Type B pancreatic cell (in vitro differentiated cells): Measurements from ENCODE around the gene DOCK10. TPM values are rescaled to one million over a fixed set of nuclear protein-coding genes. Genes with fewer than 3 reads are reported as not detected.
A peak's percentile ranks its signal among the peaks of the same experiment; 100 is the strongest.

Source experiments
- DNase-seq: peaks from one replicate; pipeline ENCODE4 v3.0.0; 2021; ENCODE audit warnings: mixed read lengths; ENCODE audit not compliant: unreplicated experiment; ENCODE audit errors: extremely low spot score
- H3K27ac Mint-ChIP-seq: 2 replicates; pipeline ENCODE4 v1.8.0; 2021; ENCODE audit warnings: mild to moderate bottlenecking, mixed read lengths
- H3K27me3 Mint-ChIP-seq: 2 replicates; pipeline ENCODE4 v1.8.0; 2021; ENCODE audit warnings: mixed read lengths
- H3K36me3 Mint-ChIP-seq: 2 replicates; pipeline ENCODE4 v1.8.0; 2021; ENCODE audit warnings: mixed read lengths
- H3K4me1 Mint-ChIP-seq: one replicate; pipeline ENCODE4 v1.8.0; 2021; ENCODE audit warnings: mixed read lengths; ENCODE audit not compliant: unreplicated experiment
- H3K4me3 Mint-ChIP-seq: 2 replicates; pipeline ENCODE4 v1.8.0; 2021; ENCODE audit warnings: mild to moderate bottlenecking, mixed read lengths
- H3K9me3 Mint-ChIP-seq: 2 replicates; pipeline ENCODE4 v1.8.0; 2021; ENCODE audit warnings: mixed read lengths
- total RNA-seq: library from RNA; stranded (reverse); gene quantifications from 2 replicates; pipeline ENCODE4 v1.2.1, GENCODE V29; 2021; ENCODE audit warnings: low replicate concordance
- TF ChIP-seq, protein P1 (sequence below): fragments of 200-600 bp; sonication (generic); conservative IDR thresholded peaks from 2 replicates; pipeline ENCODE4 v1.5.0; 2021; ENCODE audit warnings: antibody characterized with exemption, mild to moderate bottlenecking

DOCK10 gene
- total RNA-seq, 1 donor from 2014 or later, result 3.5 TPM

DNA sequence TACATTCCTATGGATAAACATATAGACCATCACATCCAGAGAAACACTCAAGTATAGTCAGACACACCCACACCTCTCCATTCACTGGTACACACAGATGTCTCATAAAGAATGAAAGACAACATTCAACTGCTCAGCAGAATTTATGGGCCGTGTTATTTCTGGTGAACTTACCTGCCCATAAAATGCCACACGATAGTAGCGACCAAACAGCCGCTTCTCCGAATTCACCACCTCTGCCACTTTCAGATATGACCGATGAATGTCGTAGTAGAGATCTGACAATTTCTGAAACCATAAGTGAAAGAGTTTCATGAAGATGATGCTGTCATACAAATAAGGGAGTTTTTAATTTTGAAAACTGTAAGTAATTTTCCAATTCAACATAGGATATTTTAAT is 255.4 kb downstream of the DOCK10 start:
- no peaks in the 10 kb centered on the region for H3K36me3 Mint-ChIP-seq
- peaks cover 9% of the 10 kb centered on the region for H3K4me1 Mint-ChIP-seq
- no peaks in the 10 kb centered on the region for H3K9me3 Mint-ChIP-seq
- TF ChIP-seq, protein P1, sequence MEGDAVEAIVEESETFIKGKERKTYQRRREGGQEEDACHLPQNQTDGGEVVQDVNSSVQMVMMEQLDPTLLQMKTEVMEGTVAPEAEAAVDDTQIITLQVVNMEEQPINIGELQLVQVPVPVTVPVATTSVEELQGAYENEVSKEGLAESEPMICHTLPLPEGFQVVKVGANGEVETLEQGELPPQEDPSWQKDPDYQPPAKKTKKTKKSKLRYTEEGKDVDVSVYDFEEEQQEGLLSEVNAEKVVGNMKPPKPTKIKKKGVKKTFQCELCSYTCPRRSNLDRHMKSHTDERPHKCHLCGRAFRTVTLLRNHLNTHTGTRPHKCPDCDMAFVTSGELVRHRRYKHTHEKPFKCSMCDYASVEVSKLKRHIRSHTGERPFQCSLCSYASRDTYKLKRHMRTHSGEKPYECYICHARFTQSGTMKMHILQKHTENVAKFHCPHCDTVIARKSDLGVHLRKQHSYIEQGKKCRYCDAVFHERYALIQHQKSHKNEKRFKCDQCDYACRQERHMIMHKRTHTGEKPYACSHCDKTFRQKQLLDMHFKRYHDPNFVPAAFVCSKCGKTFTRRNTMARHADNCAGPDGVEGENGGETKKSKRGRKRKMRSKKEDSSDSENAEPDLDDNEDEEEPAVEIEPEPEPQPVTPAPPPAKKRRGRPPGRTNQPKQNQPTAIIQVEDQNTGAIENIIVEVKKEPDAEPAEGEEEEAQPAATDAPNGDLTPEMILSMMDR, result no peak
- H3K27ac Mint-ChIP-seq, result no peak overlapping the region
- no peak overlapping the region for H3K4me3 Mint-ChIP-seq
- no peak for DNase-seq
- no peaks in the 10 kb centered on the region for H3K27me3 Mint-ChIP-seq

DNA sequence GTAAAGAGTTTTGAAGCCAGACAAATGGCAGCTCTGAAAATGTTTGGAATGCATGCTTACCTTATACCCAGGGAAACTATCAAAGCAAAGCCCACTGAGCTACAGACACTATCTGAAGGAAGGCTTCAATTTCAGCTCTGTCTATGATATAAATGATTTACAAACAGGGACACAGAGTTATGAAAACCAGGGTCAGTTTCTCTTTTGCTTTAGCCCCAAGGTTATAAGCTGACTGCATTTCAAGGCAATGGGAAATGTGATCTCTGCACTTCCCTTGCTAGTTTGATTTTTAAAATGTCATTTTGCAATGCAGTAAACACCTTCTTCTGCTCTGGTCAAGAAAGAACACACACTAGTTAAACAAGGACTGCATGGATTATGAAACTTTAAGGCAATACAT is 260.9 kb downstream of the DOCK10 start:
- peaks cover 6% of the 10 kb centered on the region for H3K27me3 Mint-ChIP-seq
- no peak overlapping the region for H3K27ac Mint-ChIP-seq
- peaks cover 9% of the 10 kb centered on the region for H3K4me1 Mint-ChIP-seq
- H3K4me3 Mint-ChIP-seq, result no peak overlapping the region
- no peak for DNase-seq
- no peaks in the 10 kb centered on the region for H3K36me3 Mint-ChIP-seq
- TF ChIP-seq, protein P1, result no peak
- H3K9me3 Mint-ChIP-seq, result no peaks in the 10 kb centered on the region

DNA sequence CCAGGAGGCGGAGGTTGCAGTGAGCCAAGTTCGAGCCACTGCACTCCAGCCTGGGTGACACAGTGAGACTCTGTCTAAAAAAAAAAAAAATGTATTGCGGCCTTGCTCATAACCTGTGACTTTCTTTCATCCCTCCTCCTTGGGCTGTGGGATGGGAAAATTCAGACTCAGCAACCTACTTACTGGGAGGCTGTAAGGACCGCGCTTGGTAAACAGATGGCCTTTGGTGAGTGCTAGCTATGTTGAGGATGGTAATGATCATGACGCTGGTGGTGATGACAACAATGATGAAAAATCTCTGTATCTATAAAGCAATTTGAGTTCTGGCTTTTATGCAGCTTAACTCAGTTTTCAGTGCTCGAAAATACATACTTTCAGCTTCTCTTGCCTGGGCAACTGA is 261.4 kb downstream of the DOCK10 start:
- H3K4me3 Mint-ChIP-seq, result no peak overlapping the region
- TF ChIP-seq, protein P1, result no peak
- no peaks in the 10 kb centered on the region for H3K9me3 Mint-ChIP-seq
- H3K4me1 Mint-ChIP-seq, result peaks cover 9% of the 10 kb centered on the region
- no peak for DNase-seq
- no peaks in the 10 kb centered on the region for H3K36me3 Mint-ChIP-seq
- H3K27me3 Mint-ChIP-seq, result peaks cover 6% of the 10 kb centered on the region
- no peak overlapping the region for H3K27ac Mint-ChIP-seq

DNA sequence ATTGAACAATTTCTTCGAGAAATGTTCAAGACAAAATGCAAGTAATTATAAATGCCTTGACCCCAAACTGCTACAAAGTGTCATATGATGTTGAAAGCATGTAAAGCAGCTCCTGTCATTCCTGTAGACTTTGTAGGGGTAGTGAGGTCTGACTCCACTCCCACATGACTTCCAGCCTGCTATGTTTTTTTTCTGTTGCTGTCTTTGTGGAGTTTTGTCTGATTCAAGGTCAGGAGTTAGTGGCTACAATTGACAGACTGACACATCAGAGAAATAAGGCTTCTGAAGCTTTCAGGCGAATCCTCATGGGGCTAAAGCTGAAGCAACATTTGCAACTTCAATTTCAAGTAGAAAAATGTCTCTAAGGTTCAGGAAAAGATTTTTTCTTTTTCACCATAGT is 262.2 kb downstream of the DOCK10 start:
- Mint-ChIP-seq H3K4me3 (no peak overlapping the region), H3K9me3 (no peaks in the 10 kb centered on the region), H3K27me3 (peaks cover 6% of the 10 kb centered on the region), H3K36me3 (no peaks in the 10 kb centered on the region), H3K27ac (no peak overlapping the region), H3K4me1 (peaks cover 9% of the 10 kb centered on the region)
- DNase-seq, result no peak
- TF ChIP-seq, protein P1, result no peak

DNA sequence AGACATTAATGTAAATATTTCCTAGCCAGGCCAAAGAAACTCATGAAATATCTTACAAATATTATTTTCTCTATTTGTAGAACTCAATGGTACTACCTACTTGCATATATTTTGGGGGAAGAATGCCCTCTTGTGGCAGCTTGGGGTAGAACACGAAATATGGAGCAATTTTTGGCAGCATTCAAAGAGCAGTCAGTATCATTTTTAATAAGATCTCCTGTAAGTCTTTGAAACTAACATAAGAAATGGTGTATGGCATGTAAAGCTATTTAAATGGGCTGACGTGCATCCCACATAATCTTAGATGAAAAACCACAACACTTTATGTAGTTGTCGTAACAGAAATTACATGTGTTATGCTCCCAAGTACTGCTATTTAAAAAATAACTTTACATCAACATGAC is 263.8 kb downstream of the DOCK10 start:
- H3K9me3 Mint-ChIP-seq, result no peaks in the 10 kb centered on the region
- peaks cover 9% of the 10 kb centered on the region for H3K4me1 Mint-ChIP-seq
- H3K27ac Mint-ChIP-seq, result no peak overlapping the region
- H3K4me3 Mint-ChIP-seq, result no peak overlapping the region
- TF ChIP-seq, protein P1, result peak; percentile 89
- H3K27me3 Mint-ChIP-seq, result peaks cover 6% of the 10 kb centered on the region
- H3K36me3 Mint-ChIP-seq, result no peaks in the 10 kb centered on the region
- DNase-seq, result no peak

DNA sequence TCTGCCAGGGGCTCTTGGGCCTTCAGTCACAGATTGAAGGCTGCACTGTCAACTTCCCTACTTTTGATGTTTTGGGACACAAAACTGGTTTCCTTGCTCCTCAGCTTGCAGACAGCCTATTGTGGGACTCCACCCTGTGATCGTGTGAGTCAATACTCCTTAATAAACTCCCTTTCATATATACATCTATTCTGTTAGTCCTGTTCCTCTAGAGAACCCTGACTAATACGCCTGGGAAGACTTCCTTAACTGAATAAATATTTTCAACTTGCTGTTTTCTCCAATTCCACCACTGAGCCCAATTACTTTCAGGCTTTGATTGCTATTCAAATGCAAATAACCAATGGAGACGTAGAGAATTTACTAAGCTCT is 264.7 kb downstream of the DOCK10 start:
- Mint-ChIP-seq H3K27ac (no peak overlapping the region), H3K4me3 (no peak overlapping the region), H3K9me3 (no peaks in the 10 kb centered on the region), H3K36me3 (no peaks in the 10 kb centered on the region), H3K4me1 (peaks cover 5% of the 10 kb centered on the region), H3K27me3 (peaks cover 6% of the 10 kb centered on the region)
- TF ChIP-seq, protein P1, result no peak
- no peak for DNase-seq
